Stimulated activated CD4-positive, alpha-beta T cell treated with anti-CD3 and anti-CD28 coated beads, Interleukin-15, amount 100 ng/mL, for 1 hour (primary cell): ENCODE measurements around the gene SH3GL2.

ENCODE experiments used
- DNase-seq, 2 donors: peaks; one replicate each; pipeline ENCODE4 v3.0.0-alpha.2; 2020; ENCODE audit warnings: low read depth in 1 of 2, low spot score in 1 of 2

SH3GL2 gene

GRCh38 chr9:17802249-17802857 is 223.5 kb downstream of the SH3GL2 start:
- DNase-seq: no peak

GRCh38 chr9:17807613-17808282 is 228.9 kb downstream of the SH3GL2 start:
- DNase-seq: no peak

GRCh38 chr9:17810317-17810716 is 231.5 kb downstream of the SH3GL2 start:
- no peak for DNase-seq

- no peak for DNase-seq
Measured at GRCh38 chr9:17810728-17811571, 232.1 kb downstream of the SH3GL2 start.

GRCh38 chr9:17813798-17814197 is 234.9 kb downstream of the SH3GL2 start:
- DNase-seq: no peak

GRCh38 chr9:17816431-17817027 is 237.7 kb downstream of the SH3GL2 start:
- no peak for DNase-seq

- DNase-seq: no peak
Measured at GRCh38 chr9:17824191-17824590, 245.3 kb downstream of the SH3GL2 start.

GRCh38 chr9:17824616-17825264 is 245.9 kb downstream of the SH3GL2 start:
- no peak for DNase-seq

- DNase-seq: no peak
Measured at GRCh38 chr9:17825265-17825659, 246.4 kb downstream of the SH3GL2 start.

GRCh38 chr9:17829064-17829463 is 250.2 kb downstream of the SH3GL2 start:
- no peak for DNase-seq

- DNase-seq: no peak
Measured at GRCh38 chr9:17829812-17830385, 251.0 kb downstream of the SH3GL2 start.

GRCh38 chr9:17832812-17833211 is 253.9 kb downstream of the SH3GL2 start:
- DNase-seq: no peak

GRCh38 chr9:17833846-17834245 is 255.0 kb downstream of the SH3GL2 start:
- no peak for DNase-seq

GRCh38 chr9:17837965-17838364 is 259.1 kb downstream of the SH3GL2 start:
- DNase-seq: no peak

- no peak for DNase-seq
Measured at GRCh38 chr9:17839776-17840175, 260.9 kb downstream of the SH3GL2 start.

- no peak for DNase-seq
Measured at GRCh38 chr9:17843236-17843635, 264.4 kb downstream of the SH3GL2 start.
